ENCODE measurements around the gene ARNT2.

- TF ChIP-seq TCF7L2 (IDR thresholded peaks at IDR 0.05; ENCODE audit: low read depth, low read length) (no peak), POLR2AphosphoS5 (IDR thresholded peaks at IDR 0.05; ENCODE audit: low read depth, low read length) (no peak), SIN3A (IDR thresholded peaks at IDR 0.05; ENCODE audit: borderline replicate concordance, insufficient read depth, low read depth, low read length) (no peak)
- TF ChIP-seq, protein P1, sequence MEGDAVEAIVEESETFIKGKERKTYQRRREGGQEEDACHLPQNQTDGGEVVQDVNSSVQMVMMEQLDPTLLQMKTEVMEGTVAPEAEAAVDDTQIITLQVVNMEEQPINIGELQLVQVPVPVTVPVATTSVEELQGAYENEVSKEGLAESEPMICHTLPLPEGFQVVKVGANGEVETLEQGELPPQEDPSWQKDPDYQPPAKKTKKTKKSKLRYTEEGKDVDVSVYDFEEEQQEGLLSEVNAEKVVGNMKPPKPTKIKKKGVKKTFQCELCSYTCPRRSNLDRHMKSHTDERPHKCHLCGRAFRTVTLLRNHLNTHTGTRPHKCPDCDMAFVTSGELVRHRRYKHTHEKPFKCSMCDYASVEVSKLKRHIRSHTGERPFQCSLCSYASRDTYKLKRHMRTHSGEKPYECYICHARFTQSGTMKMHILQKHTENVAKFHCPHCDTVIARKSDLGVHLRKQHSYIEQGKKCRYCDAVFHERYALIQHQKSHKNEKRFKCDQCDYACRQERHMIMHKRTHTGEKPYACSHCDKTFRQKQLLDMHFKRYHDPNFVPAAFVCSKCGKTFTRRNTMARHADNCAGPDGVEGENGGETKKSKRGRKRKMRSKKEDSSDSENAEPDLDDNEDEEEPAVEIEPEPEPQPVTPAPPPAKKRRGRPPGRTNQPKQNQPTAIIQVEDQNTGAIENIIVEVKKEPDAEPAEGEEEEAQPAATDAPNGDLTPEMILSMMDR (IDR thresholded peaks at IDR 0.05), result no peak
Observed at GRCh38 chr15:80461356-80462095, 57.3 kb downstream of the ARNT2 start.
